H1 (cell line): ENCODE data around the gene GHRHR. TPM values are rescaled to one million over a fixed set of nuclear protein-coding genes. Genes with fewer than 3 reads are reported as not detected.
A peak's percentile ranks its signal among the peaks of the same experiment; 100 is the strongest.

Experiments used
- CTCF ChIA-PET: fragments of 300-600 bp; sonication (Branson Sonifier 250); formaldehyde crosslinking; loops from one replicate; lab custom pipeline; 2021; ENCODE audit not compliant: partially characterized antibody; lab: Charles Lee
- POLR2A ChIA-PET: fragments of 300-600 bp; sonication (Branson Sonifier 250); formaldehyde crosslinking; loops from one replicate; lab custom pipeline; 2021; ENCODE audit warnings: inconsistent platforms; ENCODE audit not compliant: partially characterized antibody; lab: Charles Lee
- DNase-seq, 2 experiments: peaks; one replicate each; pipeline versions ENCODE4 v3.0.0 to v3.0.0-alpha.2; 2010 to 2022; ENCODE audit warnings: low spot score in 2 of 2, low read depth in 1 of 2, mixed read lengths in 1 of 2
- FAIRE-seq: peaks from 2 replicates; lab custom pipeline; 2011; peaks lifted over from hg19 to GRCh38; lab: Jason Lieb, UNC
- H2AFZ ChIP-seq: 2 replicates; pipeline ENCODE4 v1.8.1; 2012; ENCODE audit warnings: low read length, inconsistent platforms
- H2AK5ac ChIP-seq: 2 replicates; pipeline ENCODE4 v1.6.1; 2013; ENCODE audit warnings: low read depth, low read length
- H2BK120ac ChIP-seq: replicated peaks from 2 replicates; pipeline ENCODE3; 2013; ENCODE audit warnings: low read depth, low read length, inconsistent platforms
- H2BK12ac ChIP-seq: 2 replicates; pipeline ENCODE4 v1.6.1; 2013; ENCODE audit warnings: low read depth, low read length
- H2BK15ac ChIP-seq: 2 replicates; pipeline ENCODE4 v1.6.1; 2013; ENCODE audit warnings: low read length
- H2BK20ac ChIP-seq: 2 replicates; pipeline ENCODE4 v1.6.1; 2013; ENCODE audit warnings: low read length
- H2BK5ac ChIP-seq: 2 replicates; pipeline ENCODE4 v1.6.1; 2013; ENCODE audit warnings: low read depth, low read length
- H3K14ac ChIP-seq: 2 replicates; pipeline ENCODE4 v1.6.1; 2013; ENCODE audit warnings: inconsistent platforms; ENCODE audit not compliant: insufficient read length
- H3K18ac ChIP-seq: 2 replicates; pipeline ENCODE4 v1.6.1; 2013; ENCODE audit warnings: low read length; ENCODE audit errors: extremely low read depth
- H3K23ac ChIP-seq: 2 replicates; pipeline ENCODE4 v1.6.1; 2013; ENCODE audit warnings: inconsistent platforms; ENCODE audit not compliant: insufficient read length
- H3K23me2 ChIP-seq: 2 replicates; pipeline ENCODE4 v1.6.1; 2013; ENCODE audit warnings: low read depth, low read length
- H3K27ac ChIP-seq: 2 replicates; pipeline ENCODE4 v1.6.1; 2011; ENCODE audit warnings: low read depth, low read length, inconsistent platforms
- H3K27me3 ChIP-seq, 4 experiments: replicated peaks in 1 of 4; 1 replicate in 1 of 4; 2 replicates in 3 of 4; pipeline versions ENCODE4 v1.6.1 to v1.8.1; 2011 to 2013; ENCODE audit warnings: low read length in 3 of 4, mild to moderate bottlenecking in 3 of 4, inconsistent platforms in 2 of 4, mixed read lengths in 2 of 4, moderate library complexity in 1 of 4; ENCODE audit not compliant: control insufficient read depth in 3 of 4, insufficient read depth in 3 of 4; ENCODE audit errors: extremely low read depth in 1 of 4
- H3K36me3 ChIP-seq, 4 experiments: 2 replicates each; pipeline versions ENCODE4 v1.6.1 to v1.8.1; 2011 to 2013; ENCODE audit warnings: mild to moderate bottlenecking in 4 of 4, low read length in 3 of 4, moderate library complexity in 2 of 4, control low read depth in 1 of 4, inconsistent platforms in 1 of 4; ENCODE audit not compliant: insufficient read depth in 4 of 4, control insufficient read depth in 2 of 4
- H3K4ac ChIP-seq: replicated peaks from 2 replicates; pipeline ENCODE3; 2013; ENCODE audit warnings: low read length, low read depth, mixed read lengths, inconsistent platforms; ENCODE audit not compliant: insufficient read length
- H3K4me1 ChIP-seq, 4 experiments: replicated peaks in 1 of 4; 1 replicate in 1 of 4; 2 replicates in 3 of 4; pipeline versions ENCODE4 v1.6.1 to v1.8.1; 2011 to 2013; ENCODE audit warnings: low read length in 3 of 4, inconsistent platforms in 2 of 4, mixed read lengths in 1 of 4; ENCODE audit not compliant: insufficient read depth in 4 of 4, control insufficient read depth in 3 of 4
- H3K4me2 ChIP-seq, 2 experiments: 2 replicates each; pipeline versions ENCODE4 v1.6.1 to v1.8.1; 2011 to 2013; ENCODE audit warnings: low read depth in 2 of 2, low read length in 2 of 2, control low read depth in 1 of 2, inconsistent platforms in 1 of 2, mild to moderate bottlenecking in 1 of 2; ENCODE audit not compliant: insufficient read depth in 1 of 2
- H3K4me3 ChIP-seq, 4 experiments: fragments of 200-600, 300-600 bp in 1 of 4; sonication (generic), shearing (Covaris generic), sonication (Bioruptor Twin) in 1 of 4; 2 replicates each; pipeline versions ENCODE4 v1.5.1 to v1.8.1; 2011 to 2016; ENCODE audit warnings: low read length in 4 of 4, low read depth in 3 of 4, control low read depth in 2 of 4, inconsistent platforms in 2 of 4, mild to moderate bottlenecking in 2 of 4, mixed read lengths in 1 of 4, moderate library complexity in 1 of 4; ENCODE audit not compliant: insufficient read depth in 2 of 4; ENCODE audit errors: extremely low read depth in 1 of 4
- H3K56ac ChIP-seq: replicated peaks from 2 replicates; pipeline ENCODE3; 2013; ENCODE audit warnings: low read depth, mild to moderate bottlenecking, mixed read lengths, low read length, inconsistent platforms; ENCODE audit not compliant: insufficient read length
- H3K79me1 ChIP-seq: 2 replicates; pipeline ENCODE4 v1.6.1; 2013; ENCODE audit warnings: low read depth, low read length, control low read depth
- H3K79me2 ChIP-seq, 2 experiments: 2 replicates each; pipeline versions ENCODE4 v1.6.1 to v1.8.1; 2012 to 2013; ENCODE audit warnings: low read length in 2 of 2, mild to moderate bottlenecking in 2 of 2, inconsistent platforms in 1 of 2; ENCODE audit not compliant: insufficient read depth in 2 of 2, control insufficient read depth in 1 of 2
- H3K9ac ChIP-seq, 4 experiments: replicated peaks in 1 of 4; 1 replicate in 1 of 4; 2 replicates in 3 of 4; pipeline versions ENCODE4 v1.6.1 to v1.8.1; 2011 to 2013; ENCODE audit warnings: low read depth in 3 of 4, low read length in 3 of 4, control low read depth in 2 of 4, mild to moderate bottlenecking in 2 of 4, moderate library complexity in 2 of 4, inconsistent platforms in 1 of 4; ENCODE audit errors: extremely low read depth in 1 of 4
- H3K9me3 ChIP-seq, 2 experiments: 2 replicates each; pipeline versions ENCODE4 v1.6.1 to v1.8.1; 2012 to 2013; ENCODE audit warnings: mild to moderate bottlenecking in 2 of 2, moderate library complexity in 2 of 2, control low read depth in 1 of 2, inconsistent platforms in 1 of 2, low read depth in 1 of 2, low read length in 1 of 2, mixed read lengths in 1 of 2; ENCODE audit not compliant: insufficient read depth in 2 of 2
- H4K20me1 ChIP-seq, 2 experiments: replicated peaks in 1 of 2; 2 replicates each; pipeline versions ENCODE3 to v1.8.1; 2011 to 2013; ENCODE audit warnings: inconsistent platforms in 2 of 2, low read length in 2 of 2, mild to moderate bottlenecking in 1 of 2; ENCODE audit not compliant: insufficient read depth in 2 of 2, control insufficient read depth in 1 of 2
- H4K5ac ChIP-seq: 2 replicates; pipeline ENCODE4 v1.6.1; 2013; ENCODE audit warnings: low read length, low read depth, mixed read lengths, inconsistent platforms; ENCODE audit not compliant: insufficient read length
- H4K8ac ChIP-seq: 2 replicates; pipeline ENCODE4 v1.8.0; 2013; ENCODE audit warnings: mild to moderate bottlenecking, moderate library complexity, low read length, inconsistent platforms; ENCODE audit not compliant: insufficient read depth; ENCODE audit errors: extremely low read depth
- H4K91ac ChIP-seq: replicated peaks from 2 replicates; pipeline ENCODE3; 2013; ENCODE audit warnings: low read length, mixed read lengths, inconsistent platforms; ENCODE audit not compliant: insufficient read length
- BRCA1 ChIP-seq: IDR thresholded peaks from 2 replicates; pipeline ENCODE4 v1.6.1; 2012; ENCODE audit warnings: low read depth, low read length, improper control_type of control experiment
- CBX8 ChIP-seq: fragments of 300-800, 300-1000 bp; sonication (generic); IDR thresholded peaks from 2 replicates; pipeline ENCODE4 v1.7.1; 2016; ENCODE audit warnings: low read depth, low read length, borderline replicate concordance
- CREB1 ChIP-seq: IDR thresholded peaks from 2 replicates; pipeline ENCODE4 v1.6.1; 2012; ENCODE audit warnings: inconsistent platforms
- CTCF ChIP-seq, 3 experiments: IDR thresholded peaks; 1 replicate in 2 of 3; 2 replicates in 1 of 3; pipeline versions ENCODE4 v1.5.1 to v1.6.1; 2011; ENCODE audit warnings: low read length in 3 of 3, mild to moderate bottlenecking in 3 of 3, inconsistent platforms in 2 of 3, low read depth in 1 of 3, moderate library complexity in 1 of 3; ENCODE audit not compliant: insufficient read depth in 1 of 3; ENCODE audit errors: control extremely low read depth in 1 of 3
- JUND ChIP-seq: IDR thresholded peaks from 2 replicates; pipeline ENCODE4 v1.6.1; 2011; ENCODE audit warnings: mild to moderate bottlenecking, improper control_type of control experiment, low read length
- RAD21 ChIP-seq, 2 experiments: IDR thresholded peaks in 1 of 2; conservative IDR thresholded peaks in 1 of 2; 2 replicates each; pipeline ENCODE4 v1.6.1; 2011; ENCODE audit warnings: low read depth in 2 of 2, low read length in 2 of 2, improper control_type of control experiment in 1 of 2, inconsistent platforms in 1 of 2, mild to moderate bottlenecking in 1 of 2, moderate library complexity in 1 of 2
- YY1 ChIP-seq: IDR thresholded peaks from 2 replicates; pipeline ENCODE4 v1.6.1; 2011; ENCODE audit warnings: low read depth, mild to moderate bottlenecking, low read length
- WGBS, 2 experiments: shearing (Covaris generic) in 1 of 2; methylation state at CpG; one replicate each; pipeline versions ENCODE4 v1.1.6 to v1.1.7; 2013 to 2015; ENCODE audit warnings: low lambda C conversion rate in 2 of 2, mixed read lengths in 2 of 2, inconsistent platforms in 1 of 2, low coverage in 1 of 2, missing lambda C conversion rate in 1 of 2; ENCODE audit not compliant: insufficient replicate concordance in 2 of 2, insufficient coverage in 1 of 2, insufficient read length in 1 of 2; ENCODE audit errors: extremely low coverage in 1 of 2, missing lambda C conversion rate in 1 of 2; 5-methylcytosine and 5-hydroxymethylcytosine counted together
- polyA plus RNA-seq, 7 experiments: library from polyadenylated mRNA; depleted of rRNA in 3 of 7; stranded (reverse) in 5 of 7; unstranded in 2 of 7; fragments of >200 nt in 5 of 7; fragments of 200-250 nt in 2 of 7; gene quantifications; 1 replicate in 5 of 7; 2 replicates in 1 of 7; 4 replicates in 1 of 7; pipeline versions ENCODE4 v1.2.1 to v1.2.3, GENCODE V29; 2011 to 2013; ENCODE audit warnings: missing spikeins in 2 of 7, mixed read lengths in 2 of 7
- total RNA-seq: library from RNA; stranded (reverse); fragmentation: NEBNext Ultra II Directional; extraction: Animal tissue kit (Norgen Biotek cat#: 25700); gene quantifications from 2 replicates; pipeline ENCODE4 v1.2.1, GENCODE V29; 2021

Gene GHRHR
- total and polyA plus RNA-seq, 2 of the 8 experiments (the other 6 are each of a cell fraction or from before 2014, with no cell fraction given) = 0.60 to 6.5 TPM

- Histone ChIP-seq H3K56ac (no peak overlapping the region), H2BK15ac (no peak overlapping the region), H2AFZ (peak overlapping the region; percentile 69), H3K9me3 (no peaks in the 10 kb centered on the region), H2AK5ac (no peak overlapping the region), H4K91ac (peak overlapping the region; percentile 29), H3K14ac (no peak overlapping the region), H4K5ac (no peak overlapping the region), H3K4me2 (peak overlapping the region; percentile 76 to 98; a peak in 2 of 4 replicates), H3K27me3 (peaks cover 0 to 7% (median 2%) of the 10 kb centered on the region in 4 experiments; a peak in 3 of 7 replicates), H2BK12ac (peak overlapping the region; percentile 13; the same call in 1 of the 2 replicates), H3K23ac (no peak overlapping the region), H3K4ac (no peak overlapping the region), H3K4me3 (peak overlapping the region in 1 of 4 experiments; percentile 59; a peak in 1 of 8 replicates), H2BK120ac (peak overlapping the region; percentile 79), H3K23me2 (peaks cover 8% of the 10 kb centered on the region), H3K4me1 (peaks cover 13 to 41% (median 30%) of the 10 kb centered on the region in 4 experiments), H3K79me2 (no peaks in the 10 kb centered on the region), H3K27ac (no peak overlapping the region), H3K79me1 (no peaks in the 10 kb centered on the region; the same call in 1 of the 2 replicates), H2BK5ac (no peak overlapping the region), H4K20me1 (no peaks in the 10 kb centered on the region), H3K9ac (no peak overlapping the region), H3K18ac (no peak overlapping the region; the same call in none of the 2 replicates), H4K8ac (peak overlapping the region; percentile 46; the same call in 1 of the 2 replicates), H2BK20ac (0 out of 2 replicates have a peak overlapping the region, but pooled peaks have one; percentile 24), H3K36me3 (no peaks in the 10 kb centered on the region)
- FAIRE-seq (peak; percentile 87), DNase-seq (peak; percentile 90 to 99)
- POLR2A ChIA-PET = interaction anchor here (1.1 to 2.7 kb wide), 12 partner anchors 23 to 142 kb away, joined by 3 to 17 read pairs (median 4); partner anchors contain the start of gene ADCYAP1R1
- WGBS, 2 experiments = 16% methylated on average over 15 of the region's 15 CpGs; no CpG with 5 or more reads in 1 of the 2 experiments
- CTCF ChIA-PET = interaction anchor here (0.6 to 26.1 kb wide), 53 partner anchors 10 to 1924 kb away, joined by 3 to 517 read pairs (median 6); partner anchors contain the start of genes ADCYAP1R1, AQP1 and GHRHR
- TF ChIP-seq YY1 (peak; percentile 65; the same call in 1 of the 2 replicates), CBX8 (no peak), BRCA1 (peak; percentile 89), CTCF (IDR thresholded peaks at IDR 0.05; ENCODE audit: control extremely low read depth in 1 of 3, insufficient read depth in 1 of 3, low read depth in 1 of 3, low read length in 3 of 3) (peak; percentile 94 to 99 (median 99)), RAD21 (IDR thresholded peaks at IDR 0.05 in 1 of 2, conservative IDR thresholded peaks at IDR 0.05 in 1 of 2; ENCODE audit: low read depth in 2 of 2, low read length in 2 of 2) (peak; percentile 96 to 97), CREB1 (peak; percentile 52), JUND (0 out of 2 replicates have a peak, but pooled peaks have one; percentile 39)
Measured at GRCh38 chr7:30983042-30983913, 19.5 kb downstream of the GHRHR start.
